HG03442 (cell line): ENCODE data around the gene RASSF3.
"Not testable (repeated sequence)": the region's sequence is repeated elsewhere in the genome, so short reads cannot be mapped to it uniquely, and the experiment has no call there.

Experiments
- ATAC-seq: cut with Tn5 transposase; IDR thresholded peaks from one replicate; pipeline ENCODE4 v1.9.1; 2021; ENCODE audit warnings: mild to moderate bottlenecking, moderate library complexity; ENCODE audit not compliant: unreplicated experiment

The RASSF3 gene

GRCh38 chr12:64631197-64631596 lies 20.9 kb downstream of the RASSF3 start:
- peak; percentile 71 for ATAC-seq

DNA sequence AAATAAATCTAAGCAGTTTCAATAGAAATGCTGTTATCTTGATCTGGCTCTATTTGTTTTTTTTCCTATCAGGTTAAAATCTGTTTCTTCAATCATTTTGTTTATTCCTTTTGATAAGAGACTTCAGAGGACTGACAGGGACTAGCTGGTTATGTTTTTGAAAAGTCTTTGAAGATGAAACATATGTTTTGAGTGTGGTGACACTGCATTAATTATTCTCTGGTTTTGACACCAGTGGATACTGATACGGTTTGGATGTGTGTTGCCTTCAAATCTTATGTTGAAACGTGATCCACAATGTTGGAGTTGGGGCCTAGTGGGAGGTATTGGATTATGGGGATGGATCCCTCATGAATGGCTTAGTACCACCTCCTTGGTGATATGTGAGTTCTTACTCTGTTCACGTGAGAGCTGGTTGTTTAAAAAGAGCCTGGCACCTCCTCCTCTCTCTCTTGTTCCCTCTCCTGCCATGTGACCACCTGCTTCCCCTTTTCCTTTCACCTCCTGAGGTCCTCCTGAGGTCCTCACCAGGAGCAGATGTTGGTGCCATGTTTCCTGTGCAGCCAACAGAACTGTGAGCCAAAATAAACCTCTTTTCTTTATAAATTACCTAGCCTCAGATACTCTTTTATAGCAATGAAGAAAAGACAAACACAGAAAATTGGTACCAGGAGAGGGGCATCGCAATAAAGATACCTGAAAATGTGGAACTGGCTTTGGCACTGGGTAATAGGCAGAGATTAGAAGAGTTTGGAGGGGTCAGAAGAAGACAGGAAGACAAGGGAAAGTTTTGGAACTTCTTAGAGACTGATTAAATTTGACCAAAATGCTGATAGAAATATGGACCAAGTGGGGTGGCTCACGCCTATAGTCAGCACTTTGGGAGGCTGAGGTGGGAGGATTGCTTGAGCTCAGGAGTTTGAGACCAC lies 23.0 kb downstream of the RASSF3 start:
- no peak for ATAC-seq

GRCh38 chr12:64633940-64634337 lies 23.6 kb downstream of the RASSF3 start:
- peak; percentile 40 for ATAC-seq

DNA sequence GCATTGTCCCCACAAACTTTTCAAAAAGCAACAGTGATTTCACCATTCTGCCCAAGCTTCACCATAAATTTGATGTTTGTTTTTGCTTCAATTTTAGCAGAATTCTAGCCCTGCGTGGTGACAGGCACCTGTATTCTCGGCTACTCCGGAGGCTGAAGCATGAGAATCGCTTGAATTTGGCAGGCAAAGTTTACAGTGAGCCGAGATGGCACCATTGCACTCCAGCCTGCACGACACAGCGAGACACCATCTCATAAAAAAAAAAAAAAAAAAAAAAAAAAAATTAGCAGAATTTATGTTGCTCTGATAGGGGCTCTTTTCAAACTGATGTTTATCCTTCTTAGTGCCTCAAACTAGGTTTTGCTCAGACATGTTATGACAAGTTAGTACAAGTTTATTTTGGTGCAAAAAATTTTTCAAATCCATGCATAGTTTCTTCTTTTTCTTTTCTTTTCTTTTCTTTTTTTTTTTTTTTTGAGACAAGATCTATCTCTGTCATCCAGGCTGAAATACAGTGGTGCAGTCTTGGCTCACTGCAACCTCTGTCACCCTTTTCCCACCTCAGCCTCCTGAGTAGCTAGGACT lies 24.3 kb downstream of the RASSF3 start:
- ATAC-seq, result no peak

DNA sequence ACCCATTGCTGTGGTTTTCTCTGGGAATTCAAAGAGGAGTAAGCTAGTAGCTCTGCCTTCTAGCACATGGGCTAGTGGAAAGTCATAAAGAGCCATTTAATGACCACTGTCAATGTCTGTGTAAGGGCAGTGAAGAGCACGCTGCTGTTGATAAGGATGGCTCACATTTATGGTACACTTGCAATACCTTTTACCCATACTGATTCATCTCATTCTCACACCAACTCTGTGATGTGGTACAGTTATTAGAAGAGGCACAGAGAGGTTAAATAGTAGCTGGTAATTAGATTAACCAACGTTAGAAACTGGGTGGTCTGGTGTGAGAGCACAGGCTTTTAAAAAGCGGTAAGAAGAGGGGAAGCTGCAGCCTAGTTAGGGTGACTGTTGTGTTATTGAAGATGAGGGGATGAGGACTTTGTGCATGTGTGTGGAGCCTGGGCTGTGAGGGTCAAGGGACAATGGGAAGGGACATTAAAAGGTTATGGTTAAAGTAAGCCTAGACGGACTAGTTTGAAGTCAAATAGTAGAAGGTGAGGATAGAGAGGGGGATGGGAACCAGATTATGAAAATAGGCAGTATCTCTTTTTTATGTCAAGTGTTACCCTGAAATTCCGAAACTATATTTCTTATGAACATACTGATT lies 25.2 kb downstream of the RASSF3 start:
- ATAC-seq, result no peak

DNA sequence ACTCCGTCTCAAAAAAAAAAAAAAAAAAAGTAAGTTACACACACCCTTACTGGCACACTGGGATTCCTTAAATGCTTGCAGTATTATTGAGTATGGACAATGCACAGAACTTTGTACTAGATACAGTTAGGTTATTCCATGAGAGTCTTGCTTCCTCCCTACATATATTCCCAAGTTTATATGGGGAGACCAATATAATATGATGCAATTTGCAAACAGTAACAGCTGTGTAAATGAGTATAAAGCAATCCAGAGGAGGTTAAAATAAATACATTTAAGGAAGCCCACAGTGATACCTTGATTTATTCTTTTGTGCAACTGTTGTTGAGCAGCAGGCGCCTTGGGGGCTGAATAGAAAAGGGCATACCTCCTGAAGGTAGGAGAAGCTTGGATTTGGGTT lies 26.6 kb downstream of the RASSF3 start:
- ATAC-seq, result no peak

DNA sequence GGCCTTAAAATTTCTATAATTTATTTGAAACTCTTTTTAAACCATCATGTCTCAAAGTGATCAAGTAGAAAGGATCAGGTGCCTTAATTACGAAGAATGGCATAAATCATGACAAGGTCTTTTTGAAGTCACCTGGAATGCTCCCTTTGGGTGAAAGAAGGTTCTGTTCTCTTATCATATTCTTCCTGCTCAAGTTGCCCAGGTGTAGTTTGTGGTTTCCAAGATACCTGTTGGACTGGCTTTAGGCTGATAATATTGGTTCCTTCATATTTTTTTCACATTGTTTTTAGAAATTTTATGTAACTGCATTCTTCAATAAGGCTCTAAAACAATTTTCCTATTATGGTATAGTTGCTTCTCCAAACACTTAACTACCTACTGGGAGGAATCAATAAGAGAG lies 29.2 kb downstream of the RASSF3 start:
- ATAC-seq, result no peak

DNA sequence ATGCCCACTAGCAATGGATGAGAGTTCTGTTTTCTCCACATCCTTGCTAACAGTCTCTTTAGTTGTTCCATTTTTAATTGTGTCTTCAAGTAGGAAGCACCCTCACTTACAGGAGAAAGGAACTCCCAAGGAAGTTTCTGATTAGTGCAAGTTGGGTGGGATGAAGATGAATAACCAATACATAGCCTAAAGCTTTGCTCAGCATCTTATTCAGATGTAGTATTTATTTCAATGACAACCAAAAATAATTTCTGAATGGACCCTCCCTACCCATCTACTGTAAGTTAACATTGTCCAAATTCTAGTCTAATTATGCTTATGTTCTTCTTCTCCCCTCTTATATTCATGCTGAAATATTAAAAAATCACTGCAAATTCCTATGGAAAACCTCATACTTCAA lies 36.0 kb downstream of the RASSF3 start:
- ATAC-seq, result no peak

GRCh38 chr12:64649487-64649886 lies 39.2 kb downstream of the RASSF3 start:
- no peak for ATAC-seq

- ATAC-seq, result no peak
These were observed 40.5 kb downstream of the RASSF3 start for GRCh38 chr12:64650762-64651161.

GRCh38 chr12:64652346-64652745 lies 42.1 kb downstream of the RASSF3 start:
- ATAC-seq, result no peak

GRCh38 chr12:64653123-64653522 lies 42.8 kb downstream of the RASSF3 start:
- no peak for ATAC-seq

- not testable (repeated sequence) for ATAC-seq
These were observed 43.6 kb downstream of the RASSF3 start for GRCh38 chr12:64653907-64654306.

GRCh38 chr12:64655141-64655540 lies 44.8 kb downstream of the RASSF3 start:
- no peak for ATAC-seq

DNA sequence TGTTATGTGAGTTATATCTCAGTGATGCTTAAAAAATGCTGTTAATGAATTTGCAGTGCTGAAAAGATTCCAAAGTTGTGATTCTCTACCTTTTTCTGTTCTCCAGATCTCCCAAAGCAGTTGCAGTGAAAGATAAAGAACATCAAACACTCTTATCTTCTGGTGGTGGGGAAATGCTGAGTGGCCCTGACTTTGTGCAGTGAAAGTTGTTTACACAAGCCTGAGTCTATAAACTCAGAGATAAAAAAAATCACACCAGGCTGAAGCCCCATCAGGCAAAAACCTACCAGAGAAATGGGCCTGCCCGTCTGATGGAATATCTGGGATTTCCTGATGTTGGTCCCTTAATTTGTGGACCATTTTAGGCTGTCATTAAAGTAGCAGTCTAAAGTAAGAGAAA lies 46.1 kb downstream of the RASSF3 start:
- ATAC-seq, result no peak

GRCh38 chr12:64658892-64659481 lies 48.7 kb downstream of the RASSF3 start:
- ATAC-seq, result no peak

DNA sequence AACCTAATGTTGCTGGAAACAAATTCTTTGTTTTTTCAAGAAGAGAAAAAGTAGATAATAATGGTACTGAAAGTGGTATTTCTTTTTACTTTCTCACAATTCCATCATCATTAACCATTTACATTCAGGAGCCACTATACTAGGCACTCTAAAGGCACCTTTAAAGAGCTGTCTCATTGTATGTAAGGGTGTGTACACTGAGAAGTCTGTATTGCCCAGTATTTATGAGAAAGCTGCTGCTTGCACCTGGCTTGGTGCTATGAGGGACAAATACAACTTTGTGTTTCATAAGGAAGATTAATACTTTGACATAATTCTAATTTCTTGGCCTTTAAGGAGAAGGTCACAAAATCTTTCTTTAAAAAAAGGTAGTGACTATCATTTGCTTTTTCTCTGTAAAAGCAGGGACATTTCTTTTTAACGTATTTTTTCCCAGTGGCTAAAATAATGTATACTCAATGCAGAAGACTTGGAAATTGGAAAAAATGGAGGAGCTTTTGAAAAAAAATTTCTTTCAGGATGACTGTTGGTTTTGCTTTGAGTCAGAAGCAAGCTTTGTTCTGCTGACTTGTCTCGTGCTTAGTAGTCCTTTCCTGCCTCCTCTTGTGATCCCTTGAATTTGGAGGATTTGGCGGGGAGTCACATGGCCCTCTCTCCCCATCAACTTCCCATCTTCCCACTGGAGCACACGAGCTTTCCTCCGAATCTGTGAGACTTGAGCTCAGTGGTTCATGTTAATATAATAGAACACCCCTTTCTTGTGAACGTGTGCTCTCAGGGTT lies 50.1 kb downstream of the RASSF3 start:
- peak; percentile 48 for ATAC-seq

GRCh38 chr12:64663015-64663414 lies 52.7 kb downstream of the RASSF3 start:
- no peak for ATAC-seq

GRCh38 chr12:64665514-64665913 lies 55.2 kb downstream of the RASSF3 start:
- ATAC-seq, result peak; percentile 33

DNA sequence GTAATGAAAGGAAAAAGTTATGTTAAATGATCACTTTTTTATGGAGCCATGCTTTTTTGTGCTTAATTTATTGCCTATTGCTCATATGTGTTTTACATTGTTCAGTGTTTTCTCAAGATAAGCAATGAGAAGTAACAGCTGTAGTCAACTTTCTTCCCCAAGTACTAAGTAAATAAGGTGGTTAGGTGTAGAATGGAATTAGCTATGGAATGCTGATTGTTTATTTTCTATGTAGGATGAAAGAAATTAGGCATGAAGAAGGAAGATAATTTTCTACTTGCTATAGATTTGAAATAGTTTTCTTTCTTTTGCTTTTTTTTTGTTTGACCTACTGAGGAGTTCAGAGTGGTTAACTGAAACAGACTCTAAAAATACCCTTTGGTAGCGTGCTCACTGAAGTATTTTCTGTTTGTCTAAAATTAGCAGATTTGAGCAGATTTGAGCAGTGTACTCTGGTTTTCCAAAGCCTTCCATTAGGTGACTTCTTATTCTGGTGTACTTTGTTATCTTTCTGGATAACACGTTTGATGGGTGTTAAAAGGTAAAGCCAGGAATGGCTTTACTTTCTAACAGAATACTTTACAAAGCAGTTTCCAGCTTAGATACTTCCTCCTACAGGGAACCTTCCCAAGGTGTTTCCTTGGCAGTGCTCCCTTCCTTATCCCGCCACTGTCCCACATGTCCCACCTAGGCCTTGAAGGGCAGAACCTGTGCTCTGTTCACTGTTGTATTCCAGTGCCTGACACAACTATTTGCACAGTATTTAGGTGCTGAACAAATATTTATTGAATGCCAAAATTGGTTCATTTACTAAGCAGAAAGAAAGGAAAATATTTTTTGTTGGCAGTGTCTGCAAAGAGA lies 56.0 kb downstream of the RASSF3 start:
- ATAC-seq, result no peak
